ENCODE data around the gene INSRR.

INSRR gene

GRCh38 chr1:156840898-156841279 is 18.0 kb downstream of the INSRR start:
- DNase-seq (ENCODE audit: low read depth) = no peak
- H3K4me3 ChIP-seq (ENCODE audit: low read length) = no peak overlapping the region
- TF ChIP-seq CTCF (conservative IDR thresholded peaks at IDR 0.05; ENCODE audit: low read depth, low read length) = no peak

DNA sequence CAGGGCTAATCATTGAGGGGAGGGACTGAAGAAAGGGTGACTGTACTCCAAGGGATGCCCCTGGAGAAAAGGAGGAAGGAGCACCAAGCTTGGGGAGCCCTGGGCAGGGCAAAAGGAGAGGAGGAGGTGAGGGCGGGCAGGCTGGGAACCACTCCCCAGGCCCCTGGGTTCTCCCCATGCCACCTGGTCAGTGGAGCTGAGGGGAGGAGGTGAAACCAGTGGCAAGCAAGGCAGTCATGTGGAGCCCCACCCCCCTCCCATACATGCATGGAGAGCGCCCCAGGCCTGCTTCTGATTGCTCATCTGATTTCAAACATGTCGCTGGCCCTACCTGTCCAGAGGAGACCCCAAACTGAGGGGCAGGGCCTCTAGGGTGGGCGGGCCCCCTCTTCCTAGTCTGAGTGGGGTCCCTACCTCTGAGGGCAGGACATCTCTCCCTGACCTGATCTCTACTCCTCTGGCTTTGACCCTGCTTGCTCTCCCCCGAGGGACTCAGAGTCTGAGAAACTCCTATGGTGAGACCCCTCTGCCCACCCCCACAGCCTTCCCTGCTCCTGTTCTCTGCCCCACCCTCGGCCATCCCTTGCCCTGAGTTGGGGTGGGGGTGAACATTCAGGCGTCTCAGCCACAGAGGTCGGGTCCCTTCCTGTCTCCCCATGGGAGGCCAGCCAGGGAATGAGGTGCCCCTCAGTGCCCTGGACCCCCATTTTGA is 18.6 kb downstream of the INSRR start:
- no peak for TF ChIP-seq CTCF (conservative IDR thresholded peaks at IDR 0.05; ENCODE audit: low read depth, low read length)
- no peak for DNase-seq (ENCODE audit: low read depth)
- no peak overlapping the region for H3K4me3 ChIP-seq (ENCODE audit: low read length)

GRCh38 chr1:156839426-156840109 is 19.3 kb downstream of the INSRR start:
- no peak overlapping the region for H3K4me3 ChIP-seq (ENCODE audit: low read length)
- TF ChIP-seq CTCF (conservative IDR thresholded peaks at IDR 0.05; ENCODE audit: low read depth, low read length) = no peak
- no peak for DNase-seq (ENCODE audit: low read depth)

DNA sequence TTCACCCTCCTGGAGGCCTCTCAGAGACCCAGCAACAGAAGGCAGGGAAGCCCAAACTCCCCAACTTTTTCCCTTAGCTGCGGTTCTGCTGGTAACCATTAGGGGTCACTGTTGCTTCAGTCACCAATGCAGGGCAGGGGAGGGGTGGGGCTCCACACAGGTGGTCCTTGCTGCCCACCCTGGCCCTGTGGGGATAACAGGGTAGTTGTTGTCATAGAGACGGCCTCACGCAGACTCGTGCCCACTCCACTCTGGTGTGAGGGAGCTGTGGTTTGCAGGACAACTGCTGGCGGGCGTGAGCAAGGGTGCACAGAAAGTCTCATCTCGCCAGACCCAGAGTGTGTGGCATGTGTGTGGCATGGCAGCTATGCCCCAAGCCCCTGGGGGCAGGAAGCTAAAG is 19.9 kb downstream of the INSRR start:
- TF ChIP-seq CTCF (conservative IDR thresholded peaks at IDR 0.05; ENCODE audit: low read depth, low read length) = peak; percentile 91
- no peak overlapping the region for H3K4me3 ChIP-seq (ENCODE audit: low read length)
- no peak for DNase-seq (ENCODE audit: low read depth)

DNA sequence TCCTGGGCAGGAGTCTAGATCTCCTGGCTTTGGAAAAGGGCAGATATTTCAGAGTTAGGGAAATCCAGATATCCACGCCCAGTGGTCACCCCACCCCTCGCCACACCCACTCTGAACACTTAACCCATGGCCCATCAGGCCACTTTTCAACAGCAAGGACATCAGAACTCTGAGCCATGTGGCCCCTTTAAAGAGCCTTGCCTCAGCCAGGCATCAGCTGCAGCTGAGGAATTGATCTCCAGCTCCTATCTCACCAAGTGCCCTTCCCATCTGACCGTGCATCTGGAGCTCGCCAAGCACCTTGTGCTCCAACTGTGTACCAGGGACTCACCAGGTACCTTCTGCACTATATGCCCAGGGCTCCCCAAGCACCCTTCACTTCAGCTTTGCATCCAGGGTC is 22.0 kb downstream of the INSRR start:
- TF ChIP-seq CTCF (conservative IDR thresholded peaks at IDR 0.05; ENCODE audit: low read depth, low read length) = no peak
- no peak overlapping the region for H3K4me3 ChIP-seq (ENCODE audit: low read length)
- DNase-seq (ENCODE audit: low read depth) = no peak

DNA sequence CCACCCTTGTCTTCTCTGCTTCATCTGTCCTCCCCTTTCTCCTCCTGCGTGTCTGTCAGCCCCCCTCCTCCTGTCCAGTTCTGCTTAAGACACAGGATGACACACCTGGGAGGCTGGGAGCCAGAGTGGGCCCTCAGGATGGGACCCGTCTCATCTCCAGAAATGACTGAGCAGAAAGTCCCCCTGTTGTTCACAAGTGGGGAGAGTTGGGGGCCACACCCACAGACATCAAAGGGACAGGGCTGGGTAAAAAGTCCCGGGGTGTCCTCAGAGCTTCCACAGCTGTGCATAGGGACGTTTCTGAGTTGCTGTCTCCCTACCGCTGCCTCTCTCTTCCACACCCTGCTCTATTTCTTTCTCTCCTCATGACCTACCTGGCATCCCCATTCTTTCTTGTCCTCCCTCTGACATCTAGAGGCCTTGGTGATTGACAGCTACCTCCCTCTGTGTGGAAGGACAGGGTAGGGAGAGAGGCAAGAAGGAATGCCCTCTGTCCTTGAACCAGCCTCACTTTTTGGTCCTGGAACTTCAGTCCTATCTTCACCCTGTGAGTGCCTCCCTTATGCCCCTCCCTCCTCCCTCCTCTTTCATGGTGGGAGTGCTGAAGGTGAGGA is 22.8 kb downstream of the INSRR start:
- no peak overlapping the region for H3K4me3 ChIP-seq (ENCODE audit: low read length)
- TF ChIP-seq CTCF (conservative IDR thresholded peaks at IDR 0.05; ENCODE audit: low read depth, low read length) = no peak
- no peak for DNase-seq (ENCODE audit: low read depth)
